IPS DF 6.9 (cell line): ENCODE results near the gene ALPK1.

ENCODE experiments used
- DNase-seq: peaks from one replicate; pipeline ENCODE4 v3.0.0-alpha.2; 2013; ENCODE audit warnings: low read depth, low spot score
- H3K27ac ChIP-seq: one replicate; pipeline ENCODE4 v1.5.1; 2013; ENCODE audit warnings: low read length, control low read depth
- H3K27me3 ChIP-seq: 2 replicates; pipeline ENCODE4 v1.6.1; 2013; ENCODE audit warnings: mild to moderate bottlenecking, low read length; ENCODE audit not compliant: control insufficient read depth, insufficient read depth
- H3K36me3 ChIP-seq: 2 replicates; pipeline ENCODE4 v1.6.1; 2013; ENCODE audit warnings: low read length; ENCODE audit not compliant: control insufficient read depth, insufficient read depth
- H3K4me1 ChIP-seq: 2 replicates; pipeline ENCODE4 v1.6.1; 2013; ENCODE audit warnings: low read length; ENCODE audit not compliant: control insufficient read depth, insufficient read depth
- H3K4me3 ChIP-seq: 2 replicates; pipeline ENCODE4 v1.5.1; 2013; ENCODE audit warnings: mild to moderate bottlenecking, low read length
- H3K9me3 ChIP-seq: 2 replicates; pipeline ENCODE4 v1.6.1; 2013; ENCODE audit warnings: low read length, inconsistent platforms; ENCODE audit not compliant: control insufficient read depth, insufficient read depth
- WGBS: extraction: QIAGEN DNeasy Blood & Tissue Kit; methylation state at CpG from one replicate; pipeline ENCODE4 v1.1.7; 2013; ENCODE audit warnings: mixed read lengths, missing lambda C conversion rate; ENCODE audit not compliant: insufficient read length, insufficient coverage; 5-methylcytosine and 5-hydroxymethylcytosine counted together

ALPK1 gene

GRCh38 chr4:112327965-112328733, 31.0 kb downstream of the ALPK1 start:
- Histone ChIP-seq H3K9me3 (no peaks in the 10 kb centered on the region), H3K27me3 (no peaks in the 10 kb centered on the region), H3K27ac (no peak overlapping the region), H3K4me1 (no peaks in the 10 kb centered on the region), H3K36me3 (no peaks in the 10 kb centered on the region), H3K4me3 (no peak overlapping the region)
- WGBS = no CpG with 5 or more reads among the region's 9 CpGs
- no peak for DNase-seq

DNA sequence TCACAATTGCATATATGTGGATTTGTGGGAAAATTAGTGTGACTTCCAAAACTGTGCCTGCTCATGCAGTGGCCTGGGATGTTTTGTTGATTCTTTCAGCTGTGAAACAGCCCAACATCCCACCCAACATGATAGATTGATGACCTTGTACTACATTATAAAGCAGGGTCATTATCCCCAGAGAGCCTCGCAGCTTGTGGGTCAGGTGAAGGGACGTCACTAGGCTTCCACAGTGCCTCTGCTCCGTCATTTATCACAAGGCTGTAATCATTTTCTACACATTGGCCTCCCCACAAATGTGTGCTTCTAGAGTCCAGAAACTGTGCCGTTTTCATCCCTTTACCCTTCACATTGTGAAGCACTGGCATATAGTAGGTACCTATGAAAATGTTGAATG, 31.6 kb downstream of the ALPK1 start:
- WGBS = no CpG with 5 or more reads among the region's 4 CpGs
- Histone ChIP-seq H3K9me3 (no peaks in the 10 kb centered on the region), H3K27ac (no peak overlapping the region), H3K4me1 (no peaks in the 10 kb centered on the region), H3K27me3 (no peaks in the 10 kb centered on the region), H3K4me3 (no peak overlapping the region), H3K36me3 (no peaks in the 10 kb centered on the region)
- DNase-seq = no peak

DNA sequence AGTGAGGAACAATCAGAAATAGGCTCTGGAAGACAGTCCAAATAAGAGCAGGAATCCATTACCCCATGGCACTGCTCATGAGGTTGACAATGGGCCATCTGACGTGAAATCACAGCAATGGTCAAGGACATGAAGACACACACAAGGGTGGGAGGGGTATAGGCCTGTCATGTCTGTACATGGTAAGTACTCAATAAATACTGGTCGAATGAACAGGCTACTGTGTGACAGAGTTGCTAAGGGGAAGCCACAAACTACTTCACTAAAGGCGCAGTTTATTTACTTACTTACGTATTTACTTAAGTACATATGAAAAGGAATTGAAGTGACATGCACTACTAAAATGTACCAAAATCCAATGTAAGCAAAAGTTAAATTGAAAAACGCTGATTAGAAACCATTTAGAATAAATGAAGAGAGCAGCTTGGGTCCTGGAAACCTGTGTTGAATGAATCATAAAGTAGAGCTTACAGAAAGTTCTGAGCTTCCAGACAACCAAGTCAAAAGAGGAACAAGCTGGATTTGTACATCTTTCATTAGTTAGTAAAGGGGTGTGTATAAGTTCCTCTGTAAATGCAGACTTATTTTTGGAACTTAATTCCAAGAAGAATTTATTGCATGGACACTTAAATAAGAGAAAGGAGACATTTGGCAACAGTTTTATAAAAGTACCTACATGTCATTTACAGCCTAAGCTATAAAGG, 32.7 kb downstream of the ALPK1 start:
- no peaks in the 10 kb centered on the region for H3K9me3 ChIP-seq
- no peaks in the 10 kb centered on the region for H3K4me1 ChIP-seq
- H3K27ac ChIP-seq = no peak overlapping the region
- no peak for DNase-seq
- no peaks in the 10 kb centered on the region for H3K36me3 ChIP-seq
- no peak overlapping the region for H3K4me3 ChIP-seq
- WGBS = no CpG with 5 or more reads among the region's 5 CpGs
- no peaks in the 10 kb centered on the region for H3K27me3 ChIP-seq

- DNase-seq = no peak
- Histone ChIP-seq H3K9me3 (no peaks in the 10 kb centered on the region), H3K4me3 (no peak overlapping the region), H3K4me1 (no peaks in the 10 kb centered on the region), H3K27me3 (no peaks in the 10 kb centered on the region), H3K27ac (no peak overlapping the region), H3K36me3 (no peaks in the 10 kb centered on the region)
- WGBS = no CpG with 5 or more reads among the region's 4 CpGs
Measured at GRCh38 chr4:112330921-112331320, 33.8 kb downstream of the ALPK1 start.

DNA sequence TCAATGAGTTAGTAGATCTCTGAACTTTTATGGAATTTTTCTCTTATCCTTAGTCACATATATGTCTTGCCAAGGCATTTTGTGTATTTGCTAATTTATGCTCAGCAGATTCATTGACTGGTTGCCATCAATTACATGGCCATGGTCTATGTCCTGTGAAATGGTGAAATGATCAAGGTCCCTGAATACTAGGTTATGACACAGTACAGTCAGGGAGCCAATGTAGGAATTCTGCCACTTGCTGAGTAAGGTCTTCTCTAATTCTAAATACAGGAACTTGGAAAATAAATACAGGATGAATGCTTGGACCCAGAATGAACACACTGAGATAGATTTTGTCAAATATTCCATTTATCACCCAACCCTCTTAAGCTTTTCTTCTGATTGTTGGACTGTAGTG, 35.2 kb downstream of the ALPK1 start:
- H3K27me3 ChIP-seq = no peaks in the 10 kb centered on the region
- H3K36me3 ChIP-seq = no peaks in the 10 kb centered on the region
- H3K9me3 ChIP-seq = no peaks in the 10 kb centered on the region
- no peaks in the 10 kb centered on the region for H3K4me1 ChIP-seq
- no peak overlapping the region for H3K27ac ChIP-seq
- H3K4me3 ChIP-seq = no peak overlapping the region
- no peak for DNase-seq

DNA sequence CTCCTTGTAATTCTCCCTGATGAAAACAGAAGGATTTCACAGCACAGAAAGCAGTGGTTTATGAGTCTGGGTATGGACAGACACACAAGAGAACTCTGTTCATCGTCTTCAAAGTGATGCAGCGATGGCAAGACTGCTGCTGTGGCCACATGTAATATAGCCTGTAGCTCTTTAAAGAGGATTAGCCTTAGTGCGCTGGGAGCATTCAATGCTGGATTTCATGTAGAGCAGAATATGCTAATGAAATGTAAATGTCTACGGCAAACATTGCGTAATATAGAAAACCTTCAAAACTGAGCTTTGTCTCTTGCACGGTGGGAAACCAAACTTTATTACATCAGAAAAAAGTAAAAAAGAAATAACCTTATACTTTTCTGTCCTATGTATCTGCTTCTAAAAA, 42.9 kb downstream of the ALPK1 start:
- no peaks in the 10 kb centered on the region for H3K9me3 ChIP-seq
- no peak for DNase-seq
- H3K27ac ChIP-seq = no peak overlapping the region
- WGBS = no CpG with 5 or more reads among the region's 6 CpGs
- H3K4me3 ChIP-seq = no peak overlapping the region
- H3K36me3 ChIP-seq = no peaks in the 10 kb centered on the region
- H3K4me1 ChIP-seq = peaks cover 5% of the 10 kb centered on the region; the same call in 1 of the 2 replicates
- no peaks in the 10 kb centered on the region for H3K27me3 ChIP-seq

- no peaks in the 10 kb centered on the region for H3K36me3 ChIP-seq
- H3K4me1 ChIP-seq = peaks cover 5% of the 10 kb centered on the region; the same call in 1 of the 2 replicates
- WGBS = no CpG with 5 or more reads among the region's 5 CpGs
- no peak for DNase-seq
- no peak overlapping the region for H3K4me3 ChIP-seq
- H3K27me3 ChIP-seq = no peaks in the 10 kb centered on the region
- H3K9me3 ChIP-seq = no peaks in the 10 kb centered on the region
- H3K27ac ChIP-seq = no peak overlapping the region
Measured at GRCh38 chr4:112341033-112341432, 43.9 kb downstream of the ALPK1 start.

GRCh38 chr4:112343330-112344080, 46.3 kb downstream of the ALPK1 start:
- no peaks in the 10 kb centered on the region for H3K9me3 ChIP-seq
- WGBS = no CpG with 5 or more reads among the region's 10 CpGs
- H3K27me3 ChIP-seq = no peaks in the 10 kb centered on the region
- H3K4me3 ChIP-seq = no peak overlapping the region
- DNase-seq = no peak
- H3K4me1 ChIP-seq = peaks cover 5% of the 10 kb centered on the region; the same call in 1 of the 2 replicates
- no peaks in the 10 kb centered on the region for H3K36me3 ChIP-seq
- no peak overlapping the region for H3K27ac ChIP-seq

GRCh38 chr4:112348488-112349158, 51.5 kb downstream of the ALPK1 start:
- no peaks in the 10 kb centered on the region for H3K4me1 ChIP-seq
- DNase-seq = peak; percentile 50
- no peaks in the 10 kb centered on the region for H3K9me3 ChIP-seq
- WGBS = no CpG with 5 or more reads among the region's 11 CpGs
- no peak overlapping the region for H3K27ac ChIP-seq
- H3K36me3 ChIP-seq = no peaks in the 10 kb centered on the region
- H3K27me3 ChIP-seq = no peaks in the 10 kb centered on the region
- H3K4me3 ChIP-seq = no peak overlapping the region

GRCh38 chr4:112352736-112353135, 55.6 kb downstream of the ALPK1 start:
- Histone ChIP-seq H3K9me3 (no peaks in the 10 kb centered on the region), H3K4me3 (no peak overlapping the region), H3K27me3 (no peaks in the 10 kb centered on the region), H3K27ac (no peak overlapping the region), H3K4me1 (no peaks in the 10 kb centered on the region), H3K36me3 (no peaks in the 10 kb centered on the region)
- no peak for DNase-seq
